GM10266 (cell line): ENCODE results near the gene TDRD3.

ENCODE experiments used
- DNase-seq: peaks from one replicate; pipeline ENCODE4 v3.0.0; 2012; ENCODE audit errors: extremely low spot score
- TF ChIP-seq, protein P1 (sequence below): IDR thresholded peaks from 2 replicates; pipeline ENCODE4 v1.5.1; 2012; ENCODE audit warnings: mild to moderate bottlenecking, low read depth; ENCODE audit not compliant: control insufficient read depth, insufficient read depth; ENCODE audit errors: missing control alignments

The TDRD3 gene

DNA sequence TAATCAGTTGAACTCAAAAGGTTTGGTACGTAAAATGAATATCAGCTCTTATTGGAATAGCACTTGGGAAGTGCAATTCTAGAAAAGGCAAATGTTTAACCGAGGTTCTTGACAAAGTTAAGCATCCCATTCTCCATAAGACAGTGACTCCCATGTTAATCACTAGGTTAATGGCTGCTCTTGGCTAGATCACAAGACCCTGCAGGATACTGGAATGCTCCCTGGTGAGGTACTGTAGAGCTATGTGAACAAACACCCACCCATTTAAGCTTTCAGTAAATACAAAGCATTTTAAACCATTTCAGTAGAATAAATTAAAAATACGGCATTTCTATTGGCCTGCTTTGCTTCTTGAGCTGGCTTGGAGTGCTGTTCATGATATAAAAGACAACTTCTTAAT is 56.5 kb downstream of the TDRD3 start:
- TF ChIP-seq, protein P1, sequence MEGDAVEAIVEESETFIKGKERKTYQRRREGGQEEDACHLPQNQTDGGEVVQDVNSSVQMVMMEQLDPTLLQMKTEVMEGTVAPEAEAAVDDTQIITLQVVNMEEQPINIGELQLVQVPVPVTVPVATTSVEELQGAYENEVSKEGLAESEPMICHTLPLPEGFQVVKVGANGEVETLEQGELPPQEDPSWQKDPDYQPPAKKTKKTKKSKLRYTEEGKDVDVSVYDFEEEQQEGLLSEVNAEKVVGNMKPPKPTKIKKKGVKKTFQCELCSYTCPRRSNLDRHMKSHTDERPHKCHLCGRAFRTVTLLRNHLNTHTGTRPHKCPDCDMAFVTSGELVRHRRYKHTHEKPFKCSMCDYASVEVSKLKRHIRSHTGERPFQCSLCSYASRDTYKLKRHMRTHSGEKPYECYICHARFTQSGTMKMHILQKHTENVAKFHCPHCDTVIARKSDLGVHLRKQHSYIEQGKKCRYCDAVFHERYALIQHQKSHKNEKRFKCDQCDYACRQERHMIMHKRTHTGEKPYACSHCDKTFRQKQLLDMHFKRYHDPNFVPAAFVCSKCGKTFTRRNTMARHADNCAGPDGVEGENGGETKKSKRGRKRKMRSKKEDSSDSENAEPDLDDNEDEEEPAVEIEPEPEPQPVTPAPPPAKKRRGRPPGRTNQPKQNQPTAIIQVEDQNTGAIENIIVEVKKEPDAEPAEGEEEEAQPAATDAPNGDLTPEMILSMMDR = no peak
- DNase-seq = no peak

DNA sequence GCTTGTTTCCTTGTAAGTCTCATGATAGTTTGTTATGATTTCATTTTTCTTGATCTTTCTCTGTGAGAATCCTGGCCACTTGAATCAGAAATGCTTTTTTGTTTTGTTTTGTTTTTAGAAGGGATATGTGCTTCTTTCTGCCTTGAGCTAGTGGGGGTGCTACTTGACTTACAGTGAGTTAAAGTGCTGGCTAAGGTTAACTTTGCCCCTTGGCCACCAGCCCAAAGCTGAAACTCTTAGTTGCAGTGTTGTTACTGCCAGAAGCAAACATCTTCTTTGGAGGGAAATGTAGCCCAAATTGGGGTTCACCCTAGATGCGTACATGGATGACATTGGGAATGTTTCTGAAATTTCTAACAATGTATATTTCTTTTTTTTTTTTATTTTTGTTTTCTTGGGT is 57.4 kb downstream of the TDRD3 start:
- TF ChIP-seq, protein P1 = no peak
- no peak for DNase-seq

DNA sequence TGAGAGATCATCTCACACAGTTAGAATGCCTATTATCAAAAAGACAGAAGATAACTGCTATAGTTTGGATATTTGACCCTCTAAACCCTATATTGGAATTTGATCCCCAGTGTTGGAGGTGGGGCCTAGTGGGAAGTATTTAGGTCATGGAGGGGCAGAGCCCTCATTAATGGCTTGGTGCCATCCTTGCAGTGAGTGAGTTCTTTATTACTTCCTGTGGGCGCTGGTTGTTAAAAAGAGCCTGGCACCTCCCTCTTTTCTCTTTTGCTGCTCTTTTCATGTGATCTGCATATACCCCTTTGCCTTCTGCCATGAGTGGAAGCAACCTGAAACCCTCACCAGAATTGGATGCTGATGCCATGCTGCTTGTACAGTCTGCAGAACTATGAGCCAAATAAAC is 66.8 kb downstream of the TDRD3 start:
- no peak for DNase-seq
- TF ChIP-seq, protein P1 = no peak

DNA sequence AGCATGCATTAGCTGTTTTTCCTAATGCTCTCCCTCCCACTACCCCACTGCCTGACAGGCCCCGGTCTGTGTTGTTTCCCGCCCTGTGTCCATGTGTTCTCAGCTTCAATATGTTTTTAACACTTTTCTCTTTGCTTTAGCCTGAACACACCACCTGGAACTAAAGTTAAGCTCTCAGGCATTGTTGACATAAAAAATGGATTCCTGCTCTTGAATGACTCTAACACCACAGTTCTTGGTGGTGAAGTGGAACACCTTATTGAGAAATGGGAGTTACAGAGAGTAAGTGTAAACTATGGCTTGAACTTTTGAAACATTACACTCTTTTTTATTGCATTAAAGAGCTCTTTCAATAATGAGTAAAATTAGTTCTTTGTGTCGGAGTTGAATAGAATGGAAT is 70.1 kb downstream of the TDRD3 start:
- no peak for DNase-seq
- TF ChIP-seq, protein P1 = no peak

DNA sequence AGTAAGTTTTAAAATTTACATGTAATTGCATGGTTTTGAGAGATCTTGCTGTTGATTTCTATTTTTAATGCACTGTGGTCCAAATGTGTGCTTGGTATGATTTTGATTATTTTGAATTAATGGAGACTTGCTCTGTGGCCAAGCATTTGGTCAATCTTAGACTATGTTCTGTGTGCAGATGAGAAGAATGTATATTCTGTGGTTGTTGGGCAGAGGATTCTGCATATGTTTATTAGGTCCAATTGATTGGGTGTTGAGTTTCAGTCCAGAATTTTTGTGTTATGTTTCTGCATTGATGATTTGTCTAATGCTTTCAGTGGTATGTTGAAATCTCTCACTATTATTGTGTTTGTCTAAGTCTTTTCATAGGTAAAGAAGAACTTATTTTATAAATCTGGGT is 82.3 kb downstream of the TDRD3 start:
- DNase-seq = no peak
- TF ChIP-seq, protein P1 = no peak

DNA sequence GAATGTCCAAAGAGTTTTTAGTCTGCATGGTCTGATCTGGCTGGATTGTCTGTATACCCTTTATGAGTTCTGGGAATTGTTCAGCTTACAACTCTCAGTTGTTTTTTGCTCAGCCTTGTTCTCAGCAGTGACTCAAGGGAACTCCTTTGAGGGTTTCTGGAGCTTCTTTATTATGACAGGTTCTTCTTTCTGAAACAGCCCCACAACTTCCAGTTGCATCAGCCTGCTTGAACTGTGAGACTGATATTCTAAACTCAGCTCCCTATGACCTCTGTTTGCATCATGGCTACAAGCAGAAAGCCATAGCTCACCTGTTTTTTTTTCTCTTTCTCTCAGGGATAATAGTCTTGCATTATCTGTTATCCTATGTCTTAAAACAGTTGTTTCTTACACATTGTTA is 85.0 kb downstream of the TDRD3 start:
- no peak for DNase-seq
- TF ChIP-seq, protein P1 = no peak

DNA sequence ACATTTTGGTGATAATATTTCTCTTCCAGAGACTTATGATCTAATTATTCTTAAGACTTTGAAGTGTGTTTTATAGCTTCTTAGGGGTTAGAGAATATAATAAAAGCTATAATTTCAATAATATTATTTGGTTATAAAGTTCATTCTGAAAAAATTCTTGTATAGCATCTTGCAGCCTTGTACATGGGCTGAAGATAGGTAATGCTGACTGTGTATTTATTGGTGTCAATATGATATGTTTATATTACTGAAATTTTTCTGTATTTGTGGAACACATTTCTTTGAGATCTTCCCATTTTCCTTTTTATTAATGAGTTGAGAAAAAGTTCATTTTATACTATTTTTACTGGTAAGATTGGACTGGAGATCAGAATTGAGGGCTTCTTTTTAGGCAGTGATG is 87.8 kb downstream of the TDRD3 start:
- TF ChIP-seq, protein P1 = no peak
- DNase-seq = no peak

DNA sequence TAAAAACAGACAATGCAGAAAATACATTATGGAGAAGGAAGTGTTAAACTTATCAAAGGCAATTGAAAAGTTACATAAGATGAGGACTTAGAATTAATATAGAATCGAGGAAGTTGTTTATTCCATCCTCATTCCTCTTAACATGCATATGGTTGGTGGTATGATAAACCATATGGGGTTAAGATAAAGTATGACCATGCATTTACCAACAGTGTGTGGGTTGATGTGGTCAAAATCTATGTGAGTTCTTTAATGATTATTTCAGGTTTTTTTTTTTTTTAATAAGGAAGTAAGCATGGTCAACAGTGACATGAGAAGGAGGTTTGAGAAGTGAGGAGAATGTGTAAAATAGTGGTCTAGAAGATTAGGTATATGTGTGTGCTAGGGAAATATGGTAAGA is 94.5 kb downstream of the TDRD3 start:
- TF ChIP-seq, protein P1 = no peak
- no peak for DNase-seq
